HG02798 (cell line): ENCODE measurements around the gene CTNNA2.

Source experiments
- ATAC-seq: cut with Tn5 transposase; IDR thresholded peaks from one replicate; pipeline ENCODE4 v1.9.1; 2021; ENCODE audit warnings: mild to moderate bottlenecking; ENCODE audit not compliant: unreplicated experiment, poor library complexity

Gene CTNNA2

DNA sequence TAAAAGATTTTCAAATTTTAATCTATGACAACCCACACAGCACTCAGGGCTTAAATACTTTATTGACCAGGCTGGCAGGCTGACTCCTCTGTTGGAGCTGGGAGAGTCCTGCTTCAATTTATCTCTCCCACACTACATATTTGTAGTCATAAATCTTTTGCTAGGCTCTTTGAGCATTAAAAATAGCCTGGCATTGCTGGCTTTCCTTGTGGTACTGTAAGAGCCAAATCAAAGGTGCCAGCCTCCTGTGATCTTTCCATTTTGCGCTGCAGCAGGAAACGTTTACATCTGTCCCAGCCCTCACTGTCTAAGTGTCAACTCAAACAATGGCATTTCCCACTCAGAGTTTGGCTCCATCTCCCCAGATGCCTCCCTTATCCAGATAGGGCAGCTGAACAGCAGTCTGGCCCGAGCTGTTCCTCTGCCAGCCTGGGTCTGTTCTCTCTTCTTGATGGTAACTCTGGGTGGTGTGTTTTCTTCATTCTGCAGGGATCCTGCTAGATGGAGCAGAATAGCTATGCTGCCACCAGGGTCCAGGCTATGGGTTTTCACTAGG lies 729.6 kb downstream of the CTNNA2 start:
- no peak for ATAC-seq

- ATAC-seq: no peak
Observed at GRCh38 chr2:80244905-80245584, 732.2 kb downstream of the CTNNA2 start.

- no peak for ATAC-seq
Observed at GRCh38 chr2:80246534-80246933, 733.7 kb downstream of the CTNNA2 start.

DNA sequence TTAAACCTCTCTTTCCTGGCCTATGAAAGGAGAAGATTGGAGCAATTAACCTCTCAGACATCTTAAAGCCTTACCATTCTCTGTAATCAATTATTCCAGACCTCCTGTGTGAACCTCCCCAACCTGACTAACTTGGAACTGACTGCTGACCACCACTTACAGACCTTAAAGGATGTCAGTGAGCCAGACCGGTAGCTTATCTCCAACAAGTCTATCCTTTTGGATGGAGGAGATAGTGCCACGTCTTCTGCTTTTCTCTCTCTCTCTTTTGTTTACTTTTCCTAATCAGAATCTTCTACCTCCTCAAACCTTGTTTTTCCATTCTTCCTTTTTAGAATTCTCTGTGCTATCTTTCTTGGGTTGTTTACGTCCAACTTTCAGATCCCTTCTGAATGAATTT lies 734.5 kb downstream of the CTNNA2 start:
- ATAC-seq: no peak

GRCh38 chr2:80248146-80248545 lies 735.3 kb downstream of the CTNNA2 start:
- ATAC-seq: no peak

DNA sequence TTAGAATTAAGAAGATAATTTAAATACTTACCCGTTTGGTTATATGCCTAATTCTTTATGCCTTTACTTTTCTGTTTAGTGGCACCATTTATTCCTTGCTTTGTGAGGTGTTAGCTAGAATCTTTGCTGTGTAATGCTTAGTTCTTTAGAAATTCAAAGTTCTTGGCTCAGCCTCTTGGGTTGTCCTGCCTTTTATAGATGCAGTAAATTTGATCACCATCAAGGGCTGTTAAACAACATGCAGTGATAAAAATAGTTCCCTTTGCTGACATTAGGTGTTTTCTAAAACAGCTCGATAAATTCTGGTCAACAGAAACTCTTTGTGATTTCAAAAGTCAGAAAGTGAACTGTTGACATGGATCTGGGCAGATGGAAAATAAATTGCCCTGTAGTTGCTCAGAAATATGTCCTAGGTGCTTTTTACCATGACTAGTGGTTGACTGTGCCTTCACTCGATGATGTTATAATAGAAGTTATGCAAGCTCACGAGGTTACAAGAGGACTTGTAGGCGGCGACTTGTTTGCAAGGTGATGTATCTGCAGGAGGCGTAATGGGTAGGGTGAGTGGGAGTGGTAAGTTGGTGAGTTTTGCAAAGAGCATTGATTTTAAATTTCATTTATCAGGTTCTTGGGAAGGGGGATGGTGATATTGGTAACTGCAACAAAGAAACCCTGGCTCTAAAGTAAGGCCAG lies 739.6 kb downstream of the CTNNA2 start:
- ATAC-seq: no peak

DNA sequence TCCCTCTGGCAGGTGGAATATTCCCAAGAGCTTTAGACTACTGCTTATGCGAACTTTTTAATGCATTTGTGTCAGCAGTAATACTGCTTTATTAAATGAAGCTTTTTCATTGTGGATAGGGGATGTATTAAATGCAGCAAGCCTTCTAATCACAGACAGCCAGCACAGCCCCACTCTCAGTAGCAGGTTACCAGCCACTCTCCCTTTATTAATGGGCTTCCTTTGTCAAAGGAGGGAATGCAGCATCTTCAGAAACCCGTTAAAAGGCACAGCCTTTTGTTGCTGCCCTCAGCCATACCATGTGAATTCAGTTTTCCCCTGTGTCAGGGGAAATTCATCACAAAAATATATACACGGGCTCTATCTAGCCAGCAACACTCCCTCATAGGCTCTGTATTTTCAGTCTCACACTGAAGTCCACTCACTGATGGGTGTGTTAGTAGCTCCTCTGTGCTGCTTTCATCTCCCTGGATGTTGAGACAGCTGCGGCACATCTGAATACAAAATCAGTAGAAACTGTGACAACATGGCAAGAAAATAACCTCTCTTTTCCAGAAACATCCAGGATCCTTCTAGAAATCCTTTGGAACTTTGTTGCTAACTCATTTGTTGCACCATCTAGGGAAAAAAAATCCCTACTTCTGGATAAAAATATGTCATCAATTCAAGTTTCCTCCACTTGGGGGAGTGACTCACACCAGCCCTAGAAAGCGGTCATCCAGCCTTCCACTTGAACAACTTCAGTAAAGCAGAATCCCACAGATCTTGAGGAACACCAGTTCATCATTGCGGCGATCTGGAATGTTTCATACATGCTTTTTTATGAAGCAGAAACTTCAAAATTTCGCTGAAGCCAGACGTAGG lies 743.3 kb downstream of the CTNNA2 start:
- ATAC-seq: no peak

DNA sequence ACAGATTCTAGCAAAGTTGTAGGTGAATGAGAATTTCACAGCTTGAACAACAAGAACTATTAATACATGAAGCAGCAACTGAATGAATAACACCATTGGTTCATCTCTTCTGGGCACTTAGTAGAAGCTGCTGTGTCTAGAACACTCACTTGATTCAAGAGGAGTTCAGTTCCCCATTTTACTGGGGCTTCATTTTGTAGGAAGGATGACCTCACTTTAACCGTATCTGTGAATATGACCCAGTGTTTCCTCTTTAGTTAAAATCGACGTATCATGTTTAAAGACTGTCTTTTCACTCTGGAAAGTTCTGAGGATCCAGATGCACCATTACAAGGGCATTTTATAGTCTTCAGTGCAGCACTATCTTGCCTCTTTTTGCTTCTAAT lies 743.9 kb downstream of the CTNNA2 start:
- no peak for ATAC-seq

DNA sequence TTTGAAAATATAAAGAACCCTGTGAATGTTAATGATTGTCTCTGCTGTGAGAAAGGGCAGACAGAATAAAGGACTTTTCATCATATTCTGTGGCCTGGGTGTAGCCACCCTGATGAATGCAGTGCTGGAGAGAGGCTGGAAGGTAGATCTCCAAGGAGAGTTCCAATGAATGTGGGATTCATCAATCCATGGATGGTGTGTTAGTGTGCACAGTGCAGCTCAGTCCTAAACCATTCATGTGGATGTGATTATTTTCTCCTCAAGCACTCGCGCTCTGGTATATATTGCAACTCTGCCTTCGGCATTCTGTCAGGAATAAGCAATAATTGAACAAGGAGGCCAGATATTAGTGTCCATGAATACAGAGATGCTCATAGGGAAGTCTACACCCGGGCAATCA lies 744.6 kb downstream of the CTNNA2 start:
- no peak for ATAC-seq

DNA sequence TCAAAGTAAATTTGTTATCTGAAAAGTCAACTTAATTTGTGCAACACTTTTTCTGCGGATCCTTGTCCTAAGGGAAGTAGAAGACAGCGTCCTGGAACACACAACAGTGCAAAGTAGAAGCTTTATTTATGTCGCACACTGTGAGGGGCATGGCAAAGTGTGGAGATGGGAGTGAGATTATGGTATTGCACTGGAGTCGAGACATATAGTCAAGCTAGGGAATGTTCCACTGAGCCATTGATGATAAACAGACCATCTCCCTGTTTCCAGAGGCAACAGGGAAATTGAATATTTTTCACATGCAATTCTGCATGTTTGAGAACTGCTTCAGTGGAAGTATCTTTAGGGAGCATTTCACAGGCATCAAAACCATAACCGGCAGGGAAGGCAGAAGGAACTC lies 745.5 kb downstream of the CTNNA2 start:
- no peak for ATAC-seq

GRCh38 chr2:80258793-80259192 lies 745.9 kb downstream of the CTNNA2 start:
- ATAC-seq: no peak

GRCh38 chr2:80259292-80259691 lies 746.4 kb downstream of the CTNNA2 start:
- ATAC-seq: no peak

DNA sequence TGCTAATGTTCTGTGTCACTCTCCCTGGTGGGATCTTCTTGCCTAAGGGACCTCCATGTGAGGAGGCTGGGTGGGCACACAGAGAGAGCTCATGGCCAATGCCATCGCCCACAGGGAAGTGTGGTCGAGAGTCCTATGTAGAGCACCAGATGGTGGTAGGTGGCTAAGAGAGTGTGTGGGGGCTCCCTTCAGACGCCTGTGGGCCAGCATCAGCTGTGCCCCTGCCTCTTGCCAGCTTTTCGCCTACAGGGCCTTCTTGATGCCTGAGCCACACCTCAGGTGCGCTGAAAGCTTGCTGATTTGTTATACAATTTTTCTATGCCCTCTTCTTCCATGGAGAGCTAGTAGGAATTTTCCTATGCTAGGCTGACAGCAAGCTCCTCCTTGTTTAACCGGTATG lies 753.4 kb downstream of the CTNNA2 start:
- no peak for ATAC-seq

DNA sequence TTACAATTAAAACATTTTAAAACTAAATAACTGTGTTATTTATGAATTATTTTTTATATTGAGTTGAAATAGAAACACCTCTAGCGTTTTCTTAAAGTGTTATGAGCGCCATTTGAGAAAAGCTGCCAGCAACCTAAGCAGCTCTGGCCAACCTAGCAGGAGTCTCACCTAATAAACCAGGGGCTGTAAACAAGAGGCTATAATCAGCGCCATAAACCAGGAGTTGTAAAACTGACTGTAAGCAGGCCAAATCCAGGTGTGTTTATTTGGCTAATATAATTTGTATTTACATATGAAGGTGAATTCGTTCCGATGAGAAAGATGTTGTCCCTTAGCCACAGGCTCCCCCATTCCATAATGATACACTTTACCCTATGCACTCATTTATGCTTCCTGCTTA lies 757.0 kb downstream of the CTNNA2 start:
- no peak for ATAC-seq

DNA sequence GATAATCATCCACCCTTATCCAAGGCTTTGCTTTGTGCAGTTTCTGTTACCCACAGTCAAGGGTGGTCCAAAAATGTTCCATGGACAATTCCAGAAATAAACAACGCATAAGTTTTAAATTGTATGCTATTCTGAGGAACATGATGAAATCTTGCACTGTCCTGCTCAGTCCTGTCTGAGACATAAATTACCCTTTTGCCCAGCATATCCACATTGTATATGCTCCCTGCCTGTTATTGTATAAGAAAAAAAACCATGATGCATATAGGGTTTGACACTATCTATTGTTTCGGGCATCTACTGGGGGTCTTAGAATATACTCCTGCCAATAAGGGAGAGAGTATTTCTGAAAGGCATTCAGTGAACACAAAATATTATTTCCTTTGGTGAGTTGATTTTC lies 767.7 kb downstream of the CTNNA2 start:
- no peak for ATAC-seq

DNA sequence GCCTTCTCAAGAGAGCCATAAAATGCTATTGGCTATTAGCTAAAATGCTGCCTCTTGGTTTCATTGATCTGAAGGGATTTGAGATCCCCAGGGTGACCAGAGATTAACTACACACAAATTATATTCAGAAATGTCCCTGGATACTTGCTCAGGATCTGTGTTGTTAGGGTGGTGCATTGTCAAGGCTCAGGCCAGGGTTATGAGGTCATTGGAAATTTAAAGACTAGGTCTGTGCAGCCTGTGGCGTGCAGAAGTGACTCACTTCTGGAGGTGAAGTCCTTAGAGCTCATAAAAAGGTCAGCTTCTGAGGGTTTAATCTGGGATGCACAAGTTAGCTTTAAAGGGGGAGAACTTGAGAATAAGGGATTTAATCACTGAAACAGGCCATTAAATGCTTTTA lies 768.2 kb downstream of the CTNNA2 start:
- no peak for ATAC-seq

DNA sequence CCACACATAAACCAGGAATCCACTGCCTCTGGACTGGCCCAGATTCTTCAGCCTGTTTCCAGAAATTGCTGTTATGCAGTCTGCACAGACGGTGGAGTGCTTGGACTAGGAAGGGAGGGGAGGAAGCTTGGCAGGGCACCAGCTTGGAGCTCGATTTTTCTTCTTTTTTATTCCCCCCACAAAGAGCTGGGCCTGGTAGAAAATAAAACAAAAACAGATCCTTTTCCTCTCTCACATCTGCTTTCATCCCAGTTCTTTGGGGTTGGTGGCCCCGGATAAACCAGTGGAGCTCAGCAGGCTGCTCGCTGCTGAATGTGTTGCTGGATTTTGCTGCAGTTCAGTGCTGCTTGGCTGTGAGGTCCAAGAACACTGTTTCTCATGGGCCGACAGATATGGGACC lies 775.7 kb downstream of the CTNNA2 start:
- no peak for ATAC-seq

DNA sequence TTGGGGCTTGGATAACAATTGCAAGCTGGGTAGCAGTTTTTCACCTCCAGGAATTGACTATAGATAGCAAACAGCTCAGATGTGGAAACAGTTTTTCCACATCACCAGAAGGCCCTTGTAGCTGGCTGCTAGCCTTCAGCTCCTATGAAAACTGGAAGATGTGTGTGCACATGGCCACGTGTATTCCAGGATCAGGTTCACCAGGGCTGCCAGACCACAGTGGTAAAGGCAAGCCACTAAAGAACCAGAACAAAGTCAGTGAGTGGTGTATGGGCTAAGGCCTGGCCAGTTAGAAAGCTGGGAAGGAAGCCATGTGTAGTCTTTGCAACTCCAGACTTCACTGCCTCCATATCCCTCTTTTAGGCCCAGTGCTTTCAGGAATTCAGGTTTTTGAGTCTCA lies 778.8 kb downstream of the CTNNA2 start:
- ATAC-seq: no peak

GRCh38 chr2:80292474-80292873 lies 779.6 kb downstream of the CTNNA2 start:
- no peak for ATAC-seq

DNA sequence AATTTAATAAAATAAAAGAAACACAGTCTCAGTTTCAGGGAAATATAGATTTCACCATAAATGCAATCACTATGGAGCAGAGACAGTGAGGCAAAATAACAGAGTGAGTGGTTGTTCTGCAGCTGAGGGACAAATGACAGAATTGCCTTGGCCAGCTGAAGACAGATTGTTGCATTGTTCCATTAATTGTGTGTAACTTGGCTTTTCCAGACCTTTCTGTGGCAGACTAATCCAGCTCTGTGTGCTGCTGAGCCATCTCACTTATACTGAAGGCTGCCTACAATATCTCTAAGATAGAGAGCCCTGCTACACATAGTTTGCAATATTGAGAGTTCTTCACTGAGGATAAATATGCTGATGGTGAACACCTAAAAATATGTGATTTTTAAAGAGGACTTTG lies 780.2 kb downstream of the CTNNA2 start:
- no peak for ATAC-seq

DNA sequence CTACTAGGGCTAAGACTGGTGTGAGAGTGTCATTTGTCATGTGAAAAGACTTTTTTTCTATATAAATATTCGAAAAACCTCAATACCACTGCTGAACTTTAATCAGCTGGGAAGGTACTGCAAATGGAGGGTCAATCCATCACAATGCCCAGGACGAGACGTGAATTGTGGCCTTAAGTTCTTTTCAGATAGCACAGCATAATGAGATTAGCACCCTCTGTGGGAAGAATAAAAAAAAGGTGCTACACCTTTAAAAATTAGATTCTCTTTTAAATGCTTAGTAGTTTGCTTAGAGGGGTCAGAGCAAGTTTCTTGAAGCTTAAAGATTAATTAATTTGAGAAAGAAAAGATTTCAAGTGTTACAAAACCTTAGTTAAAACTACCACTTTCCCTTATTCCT lies 786.1 kb downstream of the CTNNA2 start:
- ATAC-seq: no peak
